Esophagus muscularis mucosa (tissue), 3 donors: ENCODE measurements around the gene INTS3.

Source experiments
- EP300 ChIP-seq: sonication (generic); formaldehyde crosslinking; IDR thresholded peaks from one replicate; pipeline ENCODE4 v1.6.1; 2017; ENCODE audit warnings: antibody characterized with exemption
- TF ChIP-seq, protein P1 (sequence below), 3 experiments: fragments of 200-600 bp in 2 of 3; fragments of 450-650 bp in 1 of 3; sonication (generic) in 2 of 3; IDR thresholded peaks; one replicate each; pipeline ENCODE4 v1.5.1; 2017 to 2019; ENCODE audit warnings: antibody characterized with exemption in 3 of 3, mild to moderate bottlenecking in 2 of 3, moderate library complexity in 1 of 3

DNA sequence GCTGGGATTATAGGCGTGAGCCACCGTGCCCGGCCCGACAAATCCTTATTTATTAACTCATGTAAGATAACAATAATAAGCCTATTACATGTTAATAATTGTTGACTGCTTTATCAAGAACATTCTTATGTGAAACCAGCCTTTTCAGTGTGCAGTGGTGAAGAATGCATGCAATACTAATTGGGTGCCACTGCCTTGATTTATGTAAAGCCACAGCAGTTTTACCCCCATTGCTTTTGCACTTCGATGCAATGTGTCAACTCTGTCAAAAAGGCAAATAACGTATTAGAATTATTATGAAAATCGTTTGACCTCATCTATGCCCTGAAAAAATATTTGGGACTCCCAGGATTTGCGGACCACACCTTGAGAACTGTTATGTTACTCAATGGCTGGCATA is 31.1 kb upstream of the INTS3 start:
- TF ChIP-seq, protein P1, sequence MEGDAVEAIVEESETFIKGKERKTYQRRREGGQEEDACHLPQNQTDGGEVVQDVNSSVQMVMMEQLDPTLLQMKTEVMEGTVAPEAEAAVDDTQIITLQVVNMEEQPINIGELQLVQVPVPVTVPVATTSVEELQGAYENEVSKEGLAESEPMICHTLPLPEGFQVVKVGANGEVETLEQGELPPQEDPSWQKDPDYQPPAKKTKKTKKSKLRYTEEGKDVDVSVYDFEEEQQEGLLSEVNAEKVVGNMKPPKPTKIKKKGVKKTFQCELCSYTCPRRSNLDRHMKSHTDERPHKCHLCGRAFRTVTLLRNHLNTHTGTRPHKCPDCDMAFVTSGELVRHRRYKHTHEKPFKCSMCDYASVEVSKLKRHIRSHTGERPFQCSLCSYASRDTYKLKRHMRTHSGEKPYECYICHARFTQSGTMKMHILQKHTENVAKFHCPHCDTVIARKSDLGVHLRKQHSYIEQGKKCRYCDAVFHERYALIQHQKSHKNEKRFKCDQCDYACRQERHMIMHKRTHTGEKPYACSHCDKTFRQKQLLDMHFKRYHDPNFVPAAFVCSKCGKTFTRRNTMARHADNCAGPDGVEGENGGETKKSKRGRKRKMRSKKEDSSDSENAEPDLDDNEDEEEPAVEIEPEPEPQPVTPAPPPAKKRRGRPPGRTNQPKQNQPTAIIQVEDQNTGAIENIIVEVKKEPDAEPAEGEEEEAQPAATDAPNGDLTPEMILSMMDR (IDR thresholded peaks at IDR 0.05), result no peak
- no peak for TF ChIP-seq EP300
